ENCODE measurements around the gene CLCF1.

GRCh38 chr11:67412495-67413179 lies 39.2 kb upstream of the CLCF1 start:
- no peak for TF ChIP-seq CTCF (IDR thresholded peaks at IDR 0.05; ENCODE audit: poor library complexity, severe bottlenecking)
- TF ChIP-seq POLR2AphosphoS5 (IDR thresholded peaks at IDR 0.05), result no peak
- TF ChIP-seq EZH2 (IDR thresholded peaks at IDR 0.05; ENCODE audit: borderline replicate concordance, insufficient read depth, low read length, poor library complexity, severe bottlenecking), result no peak

Data from neural cell (in vitro differentiated cells).